ENCODE results near the gene PRR35.

Gene PRR35

GRCh38 chr16:560204-560700 lies at the start of gene PRR35:
TSS of gene PRR35 (plus strand) at chr16:560394. CDS start at chr16:563295, 2,901 bp downstream.
- ATAC-seq: no peak

- ATAC-seq: no peak
These were observed 47.4 kb upstream of the PRR35 start for GRCh38 chr16:512802-513201.

- ATAC-seq: no peak
These were observed 46.2 kb upstream of the PRR35 start for GRCh38 chr16:513950-514349.

- no peak for ATAC-seq
These were observed 44.8 kb upstream of the PRR35 start for GRCh38 chr16:515175-515938.

GRCh38 chr16:515939-516226 lies 44.3 kb upstream of the PRR35 start:
- ATAC-seq: no peak

- no peak for ATAC-seq
These were observed 43.9 kb upstream of the PRR35 start for GRCh38 chr16:516301-516700.

- no peak for ATAC-seq
These were observed 41.3 kb upstream of the PRR35 start for GRCh38 chr16:518858-519257.

- ATAC-seq: no peak
These were observed 40.8 kb upstream of the PRR35 start for GRCh38 chr16:519425-519824.

- ATAC-seq: no peak
These were observed 40.1 kb upstream of the PRR35 start for GRCh38 chr16:519841-520687.

- ATAC-seq: no peak
These were observed 39.3 kb upstream of the PRR35 start for GRCh38 chr16:520847-521246.

- ATAC-seq: no peak
These were observed 38.6 kb upstream of the PRR35 start for GRCh38 chr16:521381-522210.

- no peak for ATAC-seq
These were observed 37.7 kb upstream of the PRR35 start for GRCh38 chr16:522320-523096.

- no peak for ATAC-seq
These were observed 37.0 kb upstream of the PRR35 start for GRCh38 chr16:523097-523741.

- no peak for ATAC-seq
These were observed 35.7 kb upstream of the PRR35 start for GRCh38 chr16:524274-525040.

GRCh38 chr16:525123-525519 lies 35.1 kb upstream of the PRR35 start:
- peak; percentile 3 to 4 for ATAC-seq

GRCh38 chr16:525520-526180 lies 34.5 kb upstream of the PRR35 start:
- peak; percentile 73 to 74 for ATAC-seq

GRCh38 chr16:526181-527014 lies 33.8 kb upstream of the PRR35 start:
- ATAC-seq: no peak

GRCh38 chr16:527015-527903 lies 32.9 kb upstream of the PRR35 start, which contains the start of gene CAPN15:
TSS of gene CAPN15 (plus strand) at chr16:527712. CDS start at chr16:546839, 19,127 bp downstream.
- ATAC-seq: peak; percentile 70 to 76
